IPS DF 4.7 (cell line): ENCODE data around the gene APBB1IP.

Experiments
- DNase-seq: peaks from one replicate; pipeline ENCODE4 v3.0.0-alpha.2; 2013; ENCODE audit warnings: low spot score; ENCODE audit errors: extremely low read depth

Gene APBB1IP

GRCh38 chr10:26506736-26507135 is 68.6 kb downstream of the APBB1IP start:
- no peak for DNase-seq

- DNase-seq, result no peak
Observed at GRCh38 chr10:26507441-26507840, 69.3 kb downstream of the APBB1IP start.

- no peak for DNase-seq
Observed at GRCh38 chr10:26508016-26508415, 69.9 kb downstream of the APBB1IP start.

- DNase-seq, result no peak
Observed at GRCh38 chr10:26509307-26509706, 71.2 kb downstream of the APBB1IP start.

- no peak for DNase-seq
Observed at GRCh38 chr10:26513101-26513500, 75.0 kb downstream of the APBB1IP start.

- DNase-seq, result no peak
Observed at GRCh38 chr10:26516540-26517101, 78.5 kb downstream of the APBB1IP start.

GRCh38 chr10:26517141-26517867 is 79.2 kb downstream of the APBB1IP start:
- no peak for DNase-seq

GRCh38 chr10:26519803-26520202 is 81.7 kb downstream of the APBB1IP start:
- no peak for DNase-seq

- DNase-seq, result no peak
Observed at GRCh38 chr10:26520575-26520974, 82.4 kb downstream of the APBB1IP start.

GRCh38 chr10:26524161-26524896 is 86.2 kb downstream of the APBB1IP start:
- DNase-seq, result no peak

GRCh38 chr10:26525586-26525985 is 87.4 kb downstream of the APBB1IP start:
- no peak for DNase-seq

GRCh38 chr10:26527018-26527417 is 88.9 kb downstream of the APBB1IP start:
- DNase-seq, result no peak

GRCh38 chr10:26528048-26528447 is 89.9 kb downstream of the APBB1IP start:
- no peak for DNase-seq

- no peak for DNase-seq
Observed at GRCh38 chr10:26528715-26529393, 90.7 kb downstream of the APBB1IP start.

GRCh38 chr10:26534384-26534783 is 96.2 kb downstream of the APBB1IP start:
- no peak for DNase-seq

GRCh38 chr10:26540601-26541000 is 102.5 kb downstream of the APBB1IP start:
- no peak for DNase-seq

GRCh38 chr10:26543567-26544306 is 105.6 kb downstream of the APBB1IP start:
- DNase-seq, result no peak

GRCh38 chr10:26544932-26545331 is 106.8 kb downstream of the APBB1IP start:
- DNase-seq, result no peak

- peak; percentile 44 for DNase-seq
Observed at GRCh38 chr10:26550774-26551526, 112.8 kb downstream of the APBB1IP start.

GRCh38 chr10:26554246-26554645 is 116.1 kb downstream of the APBB1IP start:
- no peak for DNase-seq
